Retinal pigment epithelial cell (primary cell): ENCODE data around the gene TXNRD2.

Source experiments
- DNase-seq: peaks from one replicate; pipeline ENCODE4 v3.0.0-alpha.2; 2010; ENCODE audit warnings: low read depth
- H3K4me3 ChIP-seq: 2 replicates; pipeline ENCODE4 v1.5.1; 2011; ENCODE audit warnings: mild to moderate bottlenecking, low read length, control low read depth, moderate library complexity
- TF ChIP-seq, protein P1 (sequence below): conservative IDR thresholded peaks from 2 replicates; pipeline ENCODE4 v1.5.1; 2011; ENCODE audit warnings: low read depth, low read length, control low read depth, inconsistent platforms

Gene TXNRD2

DNA sequence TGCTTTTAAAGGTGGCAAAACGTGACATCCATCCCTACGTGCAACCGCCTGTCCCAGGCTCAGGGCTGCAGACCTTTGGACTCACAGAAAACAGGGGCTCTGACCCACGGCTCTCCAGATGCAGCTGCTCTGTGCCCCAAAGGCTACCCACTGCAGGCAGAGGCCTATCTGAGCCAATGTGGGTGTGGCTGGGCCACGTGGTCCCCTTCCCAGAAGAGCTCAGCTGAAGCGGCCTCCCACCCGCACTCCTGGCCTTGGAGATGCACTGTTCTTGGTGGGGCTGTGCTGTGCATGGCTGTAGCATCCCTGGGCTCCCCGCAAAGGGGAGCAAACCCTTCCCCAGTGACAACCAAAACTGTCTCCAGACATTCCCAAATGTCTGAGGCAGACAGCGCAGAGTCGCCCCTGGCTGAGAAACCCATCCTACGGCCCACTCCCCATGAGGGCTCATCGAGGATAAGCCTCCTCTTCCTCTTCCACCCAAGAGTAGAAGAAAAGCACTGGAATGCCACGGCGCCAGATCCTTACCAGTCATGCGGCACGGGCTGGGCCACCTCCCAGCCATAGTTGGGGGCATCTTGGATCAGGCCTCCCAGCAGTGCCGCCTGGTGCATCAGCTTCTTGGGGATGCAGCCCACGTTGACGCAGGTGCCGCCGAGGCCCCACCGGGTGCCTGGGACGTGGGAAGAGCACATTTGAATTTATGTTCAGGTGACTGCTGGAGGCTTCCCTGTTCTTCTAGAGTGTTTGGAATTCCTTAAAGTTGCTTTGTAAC lies 23.1 kb downstream of the TXNRD2 start:
- TF ChIP-seq, protein P1, sequence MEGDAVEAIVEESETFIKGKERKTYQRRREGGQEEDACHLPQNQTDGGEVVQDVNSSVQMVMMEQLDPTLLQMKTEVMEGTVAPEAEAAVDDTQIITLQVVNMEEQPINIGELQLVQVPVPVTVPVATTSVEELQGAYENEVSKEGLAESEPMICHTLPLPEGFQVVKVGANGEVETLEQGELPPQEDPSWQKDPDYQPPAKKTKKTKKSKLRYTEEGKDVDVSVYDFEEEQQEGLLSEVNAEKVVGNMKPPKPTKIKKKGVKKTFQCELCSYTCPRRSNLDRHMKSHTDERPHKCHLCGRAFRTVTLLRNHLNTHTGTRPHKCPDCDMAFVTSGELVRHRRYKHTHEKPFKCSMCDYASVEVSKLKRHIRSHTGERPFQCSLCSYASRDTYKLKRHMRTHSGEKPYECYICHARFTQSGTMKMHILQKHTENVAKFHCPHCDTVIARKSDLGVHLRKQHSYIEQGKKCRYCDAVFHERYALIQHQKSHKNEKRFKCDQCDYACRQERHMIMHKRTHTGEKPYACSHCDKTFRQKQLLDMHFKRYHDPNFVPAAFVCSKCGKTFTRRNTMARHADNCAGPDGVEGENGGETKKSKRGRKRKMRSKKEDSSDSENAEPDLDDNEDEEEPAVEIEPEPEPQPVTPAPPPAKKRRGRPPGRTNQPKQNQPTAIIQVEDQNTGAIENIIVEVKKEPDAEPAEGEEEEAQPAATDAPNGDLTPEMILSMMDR = no peak
- no peak for DNase-seq
- H3K4me3 ChIP-seq = no peak overlapping the region

DNA sequence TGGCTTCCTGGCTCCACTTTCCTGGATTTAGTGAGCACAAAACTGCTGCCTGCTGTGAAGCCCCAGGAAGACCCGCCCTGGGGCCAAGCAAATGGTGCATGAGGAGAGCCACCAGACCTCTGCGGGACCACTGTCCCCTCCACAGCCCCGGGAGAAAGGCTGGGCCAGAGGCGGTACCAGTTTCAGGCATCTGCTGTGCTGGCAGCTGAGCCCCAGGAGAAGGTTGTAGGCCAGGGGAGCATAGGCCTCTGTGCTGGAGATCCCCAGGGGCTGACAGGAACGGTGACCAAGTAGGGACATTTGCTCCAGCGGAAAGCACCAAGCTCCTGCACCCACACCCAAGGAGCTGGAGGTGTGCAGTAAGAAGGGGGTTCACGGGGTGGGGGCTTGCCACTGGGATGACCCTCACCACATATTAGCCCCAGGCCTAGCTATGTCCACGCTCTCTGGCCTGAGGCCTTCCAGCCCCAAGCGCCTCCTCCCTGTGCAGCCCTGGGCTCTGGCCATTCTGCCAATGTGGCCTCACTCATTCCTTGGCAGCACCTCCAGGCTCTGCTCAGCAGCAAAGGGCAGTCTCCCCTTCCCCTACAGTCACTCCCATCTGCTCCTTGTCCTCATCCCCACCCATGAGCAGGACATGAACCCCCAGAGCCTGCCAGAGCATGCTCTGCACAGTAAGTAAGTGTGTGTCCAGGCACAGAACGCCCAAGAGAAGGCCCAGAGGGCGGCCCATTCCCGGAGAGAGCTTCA lies 24.1 kb downstream of the TXNRD2 start:
- no peak for DNase-seq
- H3K4me3 ChIP-seq = no peak overlapping the region
- TF ChIP-seq, protein P1 = no peak

GRCh38 chr22:19916941-19917340 lies 24.7 kb downstream of the TXNRD2 start:
- TF ChIP-seq, protein P1 = no peak
- no peak overlapping the region for H3K4me3 ChIP-seq
- DNase-seq = no peak

DNA sequence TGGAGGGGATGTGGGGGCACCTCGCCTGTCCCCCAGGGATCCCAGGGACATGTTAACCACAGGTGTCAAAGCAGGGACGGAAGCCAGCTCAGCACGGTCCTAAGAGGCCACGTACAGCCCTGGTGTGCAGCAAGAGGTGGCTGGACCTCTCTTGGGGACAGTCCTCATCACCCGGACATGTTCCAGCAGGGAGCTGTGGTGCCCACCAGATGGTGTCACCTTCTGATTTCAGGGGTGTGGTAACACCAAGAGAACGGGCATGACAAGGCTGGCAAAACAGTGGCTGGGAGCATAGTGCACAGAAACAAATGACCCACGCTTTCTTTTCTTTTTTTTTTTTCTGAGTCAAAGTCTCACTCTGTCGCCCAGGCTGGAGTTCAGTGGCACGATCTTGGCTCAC lies 25.6 kb downstream of the TXNRD2 start:
- H3K4me3 ChIP-seq = no peak overlapping the region
- TF ChIP-seq, protein P1 = no peak
- DNase-seq = no peak

DNA sequence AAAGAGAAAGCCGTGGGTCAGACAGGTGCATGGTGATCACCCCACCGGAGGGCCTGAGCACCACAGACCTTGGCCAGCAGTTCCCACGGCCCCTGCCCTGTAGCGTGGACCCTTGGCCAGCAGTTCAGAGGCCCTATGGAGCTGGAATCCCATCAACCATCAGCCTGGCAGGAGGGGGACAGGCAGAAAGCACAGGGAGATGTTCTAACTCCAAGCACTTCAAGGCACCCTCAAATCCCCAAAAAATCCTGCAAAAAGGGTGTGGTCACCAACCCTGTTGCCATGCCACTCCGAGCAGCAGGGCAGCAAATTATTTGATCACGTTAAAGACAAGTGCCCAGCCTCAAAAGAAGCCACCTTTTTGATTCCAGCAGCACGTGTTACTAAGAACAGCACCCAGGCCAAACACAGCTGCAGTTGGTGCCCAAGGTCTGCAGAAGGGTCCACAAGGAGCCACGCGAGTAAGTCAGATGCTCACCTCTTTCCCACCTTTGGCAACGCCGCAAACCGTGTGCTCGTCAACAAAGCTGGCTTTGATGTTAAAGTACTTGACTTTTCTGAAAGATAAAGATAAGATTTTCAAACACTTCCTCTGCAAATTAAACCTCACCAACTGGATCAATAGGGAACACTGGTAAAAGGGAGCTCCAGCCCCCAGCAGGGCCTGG lies 26.2 kb downstream of the TXNRD2 start:
- H3K4me3 ChIP-seq = no peak overlapping the region
- DNase-seq = no peak
- TF ChIP-seq, protein P1 = no peak

GRCh38 chr22:19914201-19914943 lies 27.2 kb downstream of the TXNRD2 start:
- no peak for DNase-seq
- no peak overlapping the region for H3K4me3 ChIP-seq
- TF ChIP-seq, protein P1 = no peak
